Measurements from ENCODE around the gene DBP. TPM values are rescaled to one million over a fixed set of nuclear protein-coding genes. Genes with fewer than 3 reads are reported as not detected.

DBP gene
- total and polyA plus RNA-seq, 2 of the 13 experiments (the other 11 are each of a cell fraction or from before 2014, with no cell fraction given): 1.7 to 5.8 TPM

- H3K4me1 ChIP-seq (ENCODE audit: insufficient read depth, low read length): peaks cover 49% of the 10 kb centered on the region
- peak overlapping the region; percentile 73 for H3K4me2 ChIP-seq (ENCODE audit: low read depth, low read length)
- peak overlapping the region; percentile 52 to 65 (median 63); a peak in 5 of 6 replicates for H3K4me3 ChIP-seq (replicated peaks in 1 of 3; ENCODE audit: insufficient read depth in 1 of 3, low read depth in 2 of 3, low read length in 3 of 3)
- ChIA-PET POLR2A (interaction anchor here (0.9 to 1.8 kb wide), 4 partner anchors 9 to 56 kb away, joined by 3 to 15 read pairs (median 3); partner anchors contain the start of gene FAM83E), CTCF (ENCODE audit: low intra/inter-chr PET ratio, low total read pairs) (no interaction called here)
- peak overlapping the region; percentile 66 for H3K9ac ChIP-seq (ENCODE audit: insufficient read depth, low read depth, low read length)
- peaks cover 4% of the 10 kb centered on the region for H3K79me2 ChIP-seq (ENCODE audit: insufficient read depth, low read length)
- H3K27ac ChIP-seq (ENCODE audit: extremely low read length, insufficient read depth, low read length): peak overlapping the region; percentile 73
- no peaks in the 10 kb centered on the region for H3K27me3 ChIP-seq (ENCODE audit: control insufficient read depth in 1 of 2, insufficient read depth in 2 of 2, low read length in 2 of 2)
- 84% methylated on average over 40 of the region's 40 CpGs for WGBS (ENCODE audit: low lambda C conversion rate)
- intact Hi-C loops (cut with micrococcal nuclease; ENCODE audit: unreplicated experiment) (no loop called here), in situ Hi-C loops (cut with HindIII; ENCODE audit: extremely low pct_ligation_motif_present, low pct_unique_long_range_greater_than_20kb) (no loop called here)
- DNase-seq (ENCODE audit: low spot score): peak; percentile 82
- H2AFZ ChIP-seq (ENCODE audit: low read length): no peak overlapping the region
- FAIRE-seq: peak; percentile 68
- BruUV-seq (replicated peaks): no TSS peak
- H3K36me3 ChIP-seq (replicated peaks in 1 of 2; ENCODE audit: control insufficient read depth in 1 of 2, insufficient read depth in 2 of 2, low read length in 2 of 2): no peaks in the 10 kb centered on the region
- peak; percentile 74 for ATAC-seq
- H3K9me3 ChIP-seq (ENCODE audit: low read length): no peaks in the 10 kb centered on the region
- no peaks in the 10 kb centered on the region for H4K20me1 ChIP-seq (ENCODE audit: insufficient read depth, low read length)
- TF ChIP-seq RAD21 (CRISPR knock-in tag; IDR thresholded peaks at IDR 0.05) (no peak), SOX6 (IDR thresholded peaks at IDR 0.05) (no peak), SOX6 (CRISPR knock-in tag; IDR thresholded peaks at IDR 0.05) (peak; percentile 47; the same call in 1 of the 2 replicates), ZBTB39 (CRISPR knock-in tag; IDR thresholded peaks at IDR 0.05) (no peak), ZNF543 (CRISPR knock-in tag; IDR thresholded peaks at IDR 0.05) (no peak), ZNF343 (CRISPR knock-in tag; IDR thresholded peaks at IDR 0.05) (no peak), ZNF703 (CRISPR knock-in tag; IDR thresholded peaks at IDR 0.05; ENCODE audit: borderline replicate concordance) (no peak), RERE (CRISPR knock-in tag; IDR thresholded peaks at IDR 0.05; ENCODE audit: low read depth) (no peak), SIX4 (CRISPR knock-in tag; IDR thresholded peaks at IDR 0.05) (no peak), PBX3 (CRISPR knock-in tag; IDR thresholded peaks at IDR 0.05; ENCODE audit: borderline replicate concordance) (no peak), RELA (CRISPR knock-in tag; IDR thresholded peaks at IDR 0.05) (no peak), TAF1 (CRISPR knock-in tag; IDR thresholded peaks at IDR 0.05) (peak; percentile 34; the same call in 1 of the 2 replicates), ZNF281 (CRISPR knock-in tag; IDR thresholded peaks at IDR 0.05; ENCODE audit: borderline replicate concordance) (peak; percentile 37; the same call in 1 of the 2 replicates)
These were observed 13.0 kb downstream of the DBP start for GRCh38 chr19:48624067-48624594.

Data from HepG2 (cell line).